Measurements from ENCODE around the gene MCF2L.

The MCF2L gene

GRCh38 chr13:113096745-113097305, 127.8 kb downstream of the MCF2L start:
- no peak overlapping the region for H2AFZ ChIP-seq (ENCODE audit: low read depth, low read length, severe bottlenecking)
- no peak overlapping the region for H3K27ac ChIP-seq (ENCODE audit: low read depth, low read length)
- H3K9me2 ChIP-seq (replicated peaks; ENCODE audit: insufficient read depth, low read length), result no peaks in the 10 kb centered on the region
- no peaks in the 10 kb centered on the region for H4K20me1 ChIP-seq (ENCODE audit: low read depth, low read length)
- H3K79me2 ChIP-seq (ENCODE audit: insufficient read depth, low read length), result no peaks in the 10 kb centered on the region
- 0 out of 2 replicates have a peak, but pooled peaks cover 3% of the 10 kb centered on the region for H3K27me3 ChIP-seq (ENCODE audit: low read length)
- H3K9me3 ChIP-seq (ENCODE audit: insufficient read depth, low read length), result no peaks in the 10 kb centered on the region
- H3K36me3 ChIP-seq (ENCODE audit: low read length), result no peaks in the 10 kb centered on the region
- no peak overlapping the region for H3K4me2 ChIP-seq (ENCODE audit: low read depth, low read length, poor library complexity, severe bottlenecking)
- TF ChIP-seq CTCF (IDR thresholded peaks at IDR 0.05; ENCODE audit: insufficient read depth, low read length, poor library complexity, severe bottlenecking), result no peak
- TF ChIP-seq EZH2phosphoT487 (conservative IDR thresholded peaks at IDR 0.05; ENCODE audit: low read length), result no peak
- no peaks in the 10 kb centered on the region for H3F3A ChIP-seq (ENCODE audit: insufficient read depth)
- no peak overlapping the region for H3K4me3 ChIP-seq (ENCODE audit: insufficient read depth, low read length, poor library complexity, severe bottlenecking)
- H3K9ac ChIP-seq (ENCODE audit: low read length), result no peak overlapping the region

GRCh38 chr13:113097651-113098050, 128.6 kb downstream of the MCF2L start:
- H3K4me3 ChIP-seq (ENCODE audit: insufficient read depth, low read length, poor library complexity, severe bottlenecking), result no peak overlapping the region

GRCh38 chr13:113098162-113098732, 129.2 kb downstream of the MCF2L start:
- Histone ChIP-seq H3K27ac (ENCODE audit: low read depth, low read length) (no peak overlapping the region), H3K9me2 (replicated peaks; ENCODE audit: insufficient read depth, low read length) (no peaks in the 10 kb centered on the region), H3K36me3 (ENCODE audit: low read length) (no peaks in the 10 kb centered on the region), H3K9me3 (ENCODE audit: insufficient read depth, low read length) (no peaks in the 10 kb centered on the region), H3K9ac (ENCODE audit: low read length) (no peak overlapping the region), H3K4me2 (ENCODE audit: low read depth, low read length, poor library complexity, severe bottlenecking) (no peak overlapping the region), H3K79me2 (ENCODE audit: insufficient read depth, low read length) (no peaks in the 10 kb centered on the region), H2AFZ (ENCODE audit: low read depth, low read length, severe bottlenecking) (no peak overlapping the region), H4K20me1 (ENCODE audit: low read depth, low read length) (no peaks in the 10 kb centered on the region), H3K27me3 (ENCODE audit: low read length) (0 out of 2 replicates have a peak, but pooled peaks cover 3% of the 10 kb centered on the region), H3K4me3 (ENCODE audit: insufficient read depth, low read length, poor library complexity, severe bottlenecking) (no peak overlapping the region), H3F3A (ENCODE audit: insufficient read depth) (no peaks in the 10 kb centered on the region)
- TF ChIP-seq CTCF (IDR thresholded peaks at IDR 0.05; ENCODE audit: insufficient read depth, low read length, poor library complexity, severe bottlenecking) (no peak), EZH2phosphoT487 (conservative IDR thresholded peaks at IDR 0.05; ENCODE audit: low read length) (no peak)

More at GRCh38 chr13:113097651-113098050, 128.6 kb downstream of the MCF2L start:
- Histone ChIP-seq H4K20me1 (ENCODE audit: low read depth, low read length) (no peaks in the 10 kb centered on the region), H3K27me3 (ENCODE audit: low read length) (0 out of 2 replicates have a peak, but pooled peaks cover 3% of the 10 kb centered on the region), H3K4me2 (ENCODE audit: low read depth, low read length, poor library complexity, severe bottlenecking) (no peak overlapping the region), H2AFZ (ENCODE audit: low read depth, low read length, severe bottlenecking) (no peak overlapping the region), H3K9ac (ENCODE audit: low read length) (no peak overlapping the region), H3K9me3 (ENCODE audit: insufficient read depth, low read length) (no peaks in the 10 kb centered on the region), H3K36me3 (ENCODE audit: low read length) (no peaks in the 10 kb centered on the region), H3F3A (ENCODE audit: insufficient read depth) (no peaks in the 10 kb centered on the region), H3K9me2 (replicated peaks; ENCODE audit: insufficient read depth, low read length) (no peaks in the 10 kb centered on the region), H3K27ac (ENCODE audit: low read depth, low read length) (no peak overlapping the region), H3K79me2 (ENCODE audit: insufficient read depth, low read length) (no peaks in the 10 kb centered on the region)
- TF ChIP-seq EZH2phosphoT487 (conservative IDR thresholded peaks at IDR 0.05; ENCODE audit: low read length), result no peak
- no peak for TF ChIP-seq CTCF (IDR thresholded peaks at IDR 0.05; ENCODE audit: insufficient read depth, low read length, poor library complexity, severe bottlenecking)
